GM19238 (cell line): ENCODE measurements around the gene SPG11.
"Not testable (repeated sequence)": the region's sequence is repeated elsewhere in the genome, so short reads cannot be mapped to it uniquely, and the experiment has no call there.

ENCODE experiments used
- DNase-seq: peaks from one replicate; pipeline ENCODE4 v3.0.0; 2011; ENCODE audit warnings: low spot score; ENCODE audit not compliant: insufficient read length

Gene SPG11

DNA sequence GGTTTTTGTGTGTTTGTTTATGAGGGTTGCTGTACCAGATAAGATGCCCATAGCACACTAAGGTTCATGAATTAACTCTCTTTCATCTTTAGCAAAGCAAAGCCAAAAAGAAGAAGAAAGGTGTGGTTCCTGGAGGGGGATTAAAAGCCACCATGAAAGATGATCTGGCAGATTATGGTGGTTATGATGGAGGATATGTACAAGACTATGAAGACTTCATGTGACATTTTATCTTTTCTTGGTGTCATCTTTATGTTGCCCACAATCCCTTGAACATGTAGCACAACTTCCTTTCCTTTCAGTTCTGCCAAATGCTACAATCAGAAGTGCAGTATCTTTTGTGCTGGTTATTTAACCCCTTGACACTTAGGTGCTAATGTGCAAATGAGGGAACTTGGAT is 102.5 kb downstream of the SPG11 start:
- DNase-seq = not testable (repeated sequence)

DNA sequence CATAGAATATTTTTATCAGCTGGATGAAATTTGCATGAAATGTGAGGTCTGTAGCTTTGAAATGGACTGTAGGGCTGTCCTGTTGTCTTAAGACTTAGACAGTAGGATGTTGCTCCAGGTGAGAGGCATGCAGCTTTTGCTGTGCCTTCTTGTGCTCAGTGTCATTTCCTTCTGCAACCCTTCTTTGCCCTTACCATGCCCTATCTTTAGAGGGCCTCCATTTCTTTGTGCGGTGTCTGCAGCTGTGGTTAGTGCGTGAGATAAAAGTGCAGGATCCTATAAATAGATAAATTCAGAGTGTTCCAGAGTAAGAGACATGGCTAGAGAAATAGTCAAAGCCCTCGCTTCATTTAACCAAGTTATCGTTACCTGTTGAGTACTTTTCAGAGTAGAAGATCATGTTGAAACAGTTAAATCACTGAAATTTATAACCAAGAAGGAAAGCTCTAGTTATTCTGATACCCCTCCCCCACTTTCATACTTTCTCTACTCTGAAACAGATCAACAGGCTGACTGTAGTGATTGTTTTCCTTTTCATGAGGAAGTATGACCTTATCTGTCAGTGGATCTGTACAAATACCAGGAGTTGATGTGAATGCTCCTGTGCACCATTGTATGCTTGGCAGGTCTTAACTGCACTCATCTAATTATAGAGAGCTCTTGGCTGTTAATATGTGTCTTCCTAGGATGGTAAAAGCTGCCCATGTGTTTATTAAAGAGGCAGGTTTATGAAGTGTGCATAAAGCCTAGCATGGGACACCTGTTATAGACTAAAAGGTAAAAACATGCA is 108.3 kb downstream of the SPG11 start:
- no peak for DNase-seq

DNA sequence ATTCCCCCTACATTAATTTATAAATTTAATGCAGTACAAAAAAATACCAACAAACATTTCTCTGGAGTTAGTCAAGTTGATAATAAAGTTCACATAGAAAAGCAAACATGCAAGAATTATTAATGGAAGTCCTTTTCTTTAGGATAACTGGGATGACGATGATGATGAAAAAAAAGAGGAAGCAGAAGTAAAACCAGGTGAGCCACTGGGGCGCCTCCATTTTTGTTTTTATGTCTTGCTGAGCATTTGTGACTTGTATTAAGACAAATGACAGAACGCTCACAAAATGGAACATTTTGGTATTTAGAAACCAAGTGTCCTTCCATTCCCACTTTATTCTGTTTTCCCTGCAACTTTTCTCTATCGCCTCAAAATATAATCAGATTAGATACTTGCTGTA is 112.7 kb downstream of the SPG11 start:
- DNase-seq = no peak

DNA sequence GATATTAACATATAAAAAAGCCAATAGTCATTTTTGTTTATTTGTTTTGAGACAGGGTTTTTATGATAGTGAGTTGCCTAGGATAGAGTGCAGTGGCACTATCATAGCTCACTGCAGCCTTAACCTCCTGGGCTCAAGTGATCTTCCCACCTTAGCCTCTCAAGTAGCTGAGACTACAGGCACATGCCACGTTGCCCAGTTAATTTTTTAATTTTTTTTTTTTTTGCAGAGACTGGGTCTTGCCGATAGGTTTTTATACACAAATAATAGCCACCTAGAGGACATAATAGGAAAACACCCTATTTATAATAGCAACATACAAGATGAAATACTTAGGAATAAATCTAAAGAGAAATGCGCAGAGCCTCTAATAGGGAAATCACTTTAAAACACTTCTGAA is 113.2 kb downstream of the SPG11 start:
- DNase-seq = no peak

DNA sequence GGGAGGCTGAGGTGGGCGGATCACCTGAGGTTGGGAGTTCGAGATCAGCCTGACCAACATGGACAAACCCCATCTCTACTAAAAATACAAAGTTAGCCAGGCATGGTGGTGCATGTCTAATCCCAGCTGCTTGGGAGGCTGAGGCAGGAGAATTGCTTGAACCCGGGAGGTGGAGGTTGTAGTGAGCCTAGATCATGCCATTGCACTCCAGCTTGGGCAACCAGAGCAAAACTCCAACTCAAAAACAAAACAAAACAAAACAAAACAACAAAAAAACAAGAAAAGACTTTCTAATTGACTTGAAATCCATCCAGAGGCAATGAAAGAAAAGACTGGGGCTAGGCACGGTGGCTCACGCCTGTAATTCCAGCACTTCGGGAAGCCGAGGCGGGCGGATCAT is 114.3 kb downstream of the SPG11 start:
- DNase-seq = not testable (repeated sequence)

DNA sequence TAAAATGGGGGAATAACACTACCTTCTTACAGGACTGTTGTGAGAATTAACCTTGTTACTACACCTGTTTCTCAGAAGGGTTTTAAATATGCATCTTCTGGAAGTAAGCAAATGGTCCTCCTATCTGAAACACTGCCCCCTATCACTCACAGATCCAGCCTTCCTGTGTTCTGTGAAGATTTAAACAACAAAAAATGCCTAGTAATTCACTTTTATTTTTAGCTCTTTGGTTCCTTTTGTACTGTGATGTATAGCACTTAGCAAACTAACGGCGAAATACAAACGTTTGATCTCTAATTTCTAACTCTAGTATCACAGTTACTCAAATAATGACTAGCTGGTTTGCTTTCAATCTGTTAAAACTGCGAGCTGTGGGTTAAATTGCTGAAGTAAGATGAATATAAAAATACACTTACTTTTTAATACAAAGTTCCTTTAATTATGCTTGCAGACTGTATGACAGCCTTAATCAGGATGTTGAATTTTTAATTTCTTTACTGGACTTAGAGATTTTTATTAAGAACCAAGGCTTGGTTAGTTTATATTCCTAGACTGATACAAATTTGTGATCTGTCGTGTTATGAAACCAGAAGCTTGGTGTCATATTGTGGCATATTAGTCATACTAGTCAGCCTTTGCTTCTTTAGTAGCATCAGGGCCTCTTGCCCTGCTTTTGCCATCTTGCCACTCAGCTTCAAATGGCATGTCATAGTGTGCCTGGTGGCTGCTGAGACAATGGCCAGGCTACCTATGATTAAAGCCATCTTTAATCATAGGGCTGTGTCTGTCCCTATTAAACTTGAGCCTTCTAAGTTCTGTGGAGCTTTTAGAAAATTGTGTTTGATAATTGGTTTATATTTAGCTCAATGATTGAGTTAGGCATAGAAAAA is 117.3 kb downstream of the SPG11 start:
- DNase-seq = peak; percentile 29

DNA sequence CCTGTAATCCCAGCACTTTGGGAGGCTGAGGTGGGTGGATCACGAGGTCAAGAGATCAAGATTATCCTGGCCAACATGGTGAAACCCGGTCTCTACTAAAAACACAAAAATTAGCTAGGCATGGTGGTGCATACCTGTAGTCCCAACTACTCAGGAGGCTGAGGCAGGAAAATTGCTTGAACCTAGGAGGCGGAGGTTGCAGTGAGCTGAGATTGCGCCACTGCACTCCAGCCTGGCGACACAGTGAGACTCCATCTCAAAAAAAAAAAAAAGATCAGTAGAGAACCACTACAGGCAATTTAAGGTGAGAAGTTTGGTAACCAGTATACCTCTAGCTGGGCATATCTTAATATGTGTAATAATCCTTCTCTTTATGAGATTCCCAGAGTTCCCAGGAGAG is 118.7 kb downstream of the SPG11 start:
- not testable (repeated sequence) for DNase-seq

DNA sequence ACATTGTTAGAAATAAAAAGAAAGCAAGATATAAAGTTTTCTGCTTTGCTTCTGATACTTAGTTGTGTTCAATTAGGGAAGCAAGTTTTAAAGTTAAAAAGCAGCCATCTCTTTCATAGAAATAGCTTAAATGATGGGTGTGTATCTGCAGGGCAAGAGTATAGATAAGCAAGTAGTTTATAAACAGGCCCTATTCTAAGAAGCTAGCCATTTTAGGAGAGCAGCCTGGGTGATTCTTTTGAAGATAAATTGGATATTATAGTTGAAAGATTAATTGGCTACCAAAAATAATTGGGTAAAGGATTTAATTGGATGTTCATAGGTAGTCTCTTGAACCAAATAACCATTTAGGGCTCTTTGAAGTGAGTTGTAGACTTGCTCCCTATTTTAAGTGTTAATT is 120.9 kb downstream of the SPG11 start:
- no peak for DNase-seq

DNA sequence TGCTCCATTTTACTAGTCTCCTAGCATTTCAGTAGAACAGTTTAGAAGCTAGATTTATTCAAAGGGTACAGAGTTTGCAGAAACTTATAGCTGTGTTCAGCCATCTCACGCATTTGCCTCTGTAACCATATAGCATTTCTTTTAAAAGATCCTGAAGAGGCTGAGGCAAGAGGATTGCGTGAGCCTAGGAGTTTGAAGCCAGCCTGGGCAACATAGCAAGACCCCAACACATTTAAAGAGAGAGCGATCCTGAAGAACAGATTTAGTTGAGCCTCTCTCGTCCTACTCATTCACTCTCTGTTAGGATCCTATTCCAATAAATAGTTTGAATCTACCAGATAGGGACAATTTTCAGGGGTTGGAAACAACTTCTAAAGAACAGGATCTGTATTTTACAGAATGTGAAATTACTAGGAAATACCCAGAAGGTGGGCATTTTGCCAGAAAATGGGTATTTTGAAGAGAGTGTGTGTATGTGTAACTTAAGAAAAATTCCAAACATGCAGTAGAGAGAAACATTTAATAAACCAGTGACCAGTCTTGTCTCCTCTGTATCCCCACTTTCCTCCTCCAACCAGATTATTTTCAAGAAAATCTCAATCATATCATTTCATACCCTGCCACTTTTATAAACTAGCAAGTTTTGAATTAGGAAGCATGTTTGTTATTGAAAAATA is 122.0 kb downstream of the SPG11 start:
- no peak for DNase-seq

DNA sequence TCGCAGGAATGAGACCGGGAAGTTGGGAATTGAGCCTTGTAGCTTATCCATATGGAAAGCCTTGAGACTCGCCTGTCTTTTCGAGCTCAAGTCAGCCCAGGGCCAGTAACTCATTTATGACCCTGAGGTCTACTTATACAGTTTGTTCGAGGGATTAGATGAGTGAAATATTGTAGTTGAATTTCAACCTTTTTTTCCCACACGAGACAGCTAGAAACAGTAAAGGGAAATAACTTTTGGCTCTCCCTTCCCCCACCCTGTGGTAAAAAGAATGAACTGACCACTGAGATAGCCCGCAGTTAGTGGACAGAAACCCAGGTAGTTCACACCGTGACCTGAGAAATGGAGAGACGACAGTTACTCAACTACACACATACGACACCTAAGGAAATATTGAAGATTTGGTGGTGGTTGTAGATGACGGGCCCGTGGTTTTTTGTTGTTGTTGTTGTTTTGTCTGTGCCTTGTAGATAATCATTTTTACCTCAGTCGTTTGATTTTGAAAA is 125.7 kb downstream of the SPG11 start:
- no peak for DNase-seq

DNA sequence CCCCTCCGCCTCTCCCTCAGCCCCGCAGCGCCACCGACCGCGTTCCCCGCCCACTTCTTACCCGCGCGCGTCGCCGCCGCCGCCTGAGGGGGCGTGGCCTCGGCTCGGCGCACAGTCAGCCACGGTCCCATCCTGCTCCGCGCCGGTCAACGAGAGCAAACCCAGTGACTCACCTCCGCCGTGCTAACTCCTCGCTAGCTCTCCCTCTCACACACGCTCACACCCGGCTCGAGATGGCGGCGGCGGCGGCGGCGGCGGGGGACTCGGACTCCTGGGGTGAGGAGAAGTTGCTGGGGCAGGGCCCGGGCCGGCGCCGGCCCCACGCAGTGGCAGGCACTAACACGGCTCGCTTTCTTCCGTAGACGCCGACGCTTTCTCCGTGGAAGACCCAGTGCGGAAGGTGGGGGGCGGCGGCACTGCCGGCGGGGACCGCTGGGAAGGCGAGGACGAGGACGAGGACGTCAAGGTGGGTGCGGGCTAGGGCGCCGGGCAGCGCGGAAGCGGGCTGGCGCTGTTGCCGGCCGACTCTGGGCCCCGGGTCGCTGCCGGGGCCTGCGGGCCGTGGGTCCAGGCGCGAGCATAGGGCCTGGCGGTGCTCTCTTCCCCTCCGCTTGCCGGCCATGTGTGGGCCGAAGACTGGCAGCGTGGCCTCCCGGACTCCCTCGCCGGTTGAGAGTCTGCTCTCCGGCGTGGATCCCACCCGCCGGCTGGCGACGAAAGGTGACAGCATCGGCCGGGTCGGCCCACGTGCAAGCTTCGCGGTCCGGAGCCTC is 126.3 kb downstream of the SPG11 start, which contains the start of gene EIF3J:
TSS of gene EIF3J (plus strand) at position 186 of the 773 bp plus-strand sequence. CDS start at position 234, 48 bp downstream.
- peak; percentile 87 for DNase-seq

DNA sequence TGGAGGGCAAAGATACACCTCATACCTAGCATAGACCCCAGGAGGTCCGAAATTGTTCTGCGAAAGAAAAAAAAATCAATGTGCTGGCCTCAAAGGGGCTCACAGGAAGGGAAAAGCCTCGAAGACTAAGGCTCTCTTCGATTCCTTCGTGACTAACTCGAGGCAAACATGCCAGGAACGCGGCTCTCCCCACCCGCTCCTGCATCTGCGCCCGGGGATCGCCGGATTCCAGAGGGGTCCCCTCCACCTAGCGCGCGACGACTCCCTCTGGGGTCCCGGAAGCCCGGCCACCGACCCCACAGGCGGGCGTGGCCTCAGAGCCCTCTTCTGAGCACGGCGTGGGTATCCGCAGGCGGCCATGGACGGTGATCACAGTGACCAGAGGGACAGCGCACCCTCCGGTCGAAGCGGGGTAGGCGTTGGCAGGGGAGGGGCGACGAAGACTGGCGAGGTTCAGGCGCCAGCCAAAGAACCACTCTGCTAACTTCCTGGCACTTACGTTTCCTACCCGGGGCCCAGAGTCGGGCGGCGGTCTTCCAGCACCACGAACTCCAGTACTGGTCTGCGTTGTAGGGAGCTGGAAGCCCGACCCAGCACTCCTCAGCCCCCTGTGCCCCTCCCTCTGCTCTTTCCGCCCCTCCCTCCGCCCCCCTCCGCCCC is 127.0 kb downstream of the SPG11 start:
- peak; percentile 58 for DNase-seq

DNA sequence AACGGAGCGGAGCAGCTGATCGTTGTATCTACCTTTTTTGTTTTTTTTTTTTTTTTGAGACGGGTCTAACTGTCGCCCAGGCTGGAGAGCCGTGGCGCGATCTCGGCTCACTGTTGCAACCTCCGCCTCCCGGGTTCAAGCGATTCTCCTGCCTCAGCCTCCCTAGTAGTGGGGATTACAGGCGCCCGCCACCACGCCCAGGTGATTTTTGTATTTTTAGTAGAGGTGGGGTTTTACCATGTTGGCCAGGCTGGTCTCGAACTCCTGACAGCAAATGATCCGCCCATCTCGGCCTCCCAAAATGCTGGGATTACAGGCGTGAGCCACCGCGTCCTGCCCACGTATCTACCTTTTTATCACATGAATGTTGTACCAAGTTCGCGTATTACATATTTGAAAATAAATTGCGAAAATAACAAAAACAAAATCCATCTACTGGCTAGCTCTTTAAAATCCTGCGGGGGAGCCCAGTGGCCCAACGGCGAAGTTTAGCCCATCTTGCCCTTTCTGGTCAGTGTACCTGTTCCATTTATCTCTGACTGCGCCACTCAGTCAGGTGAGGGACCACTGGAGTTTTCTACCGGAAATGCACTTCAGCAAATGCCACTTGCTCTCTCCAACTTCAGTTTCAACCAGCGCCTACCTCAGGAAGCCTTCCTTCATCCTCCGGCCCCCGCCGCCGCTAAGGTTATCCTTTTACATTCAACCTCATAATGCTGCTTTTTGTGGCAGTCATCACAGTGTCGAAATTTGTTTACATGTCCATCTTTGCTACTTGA is 127.8 kb downstream of the SPG11 start:
- no peak for DNase-seq

DNA sequence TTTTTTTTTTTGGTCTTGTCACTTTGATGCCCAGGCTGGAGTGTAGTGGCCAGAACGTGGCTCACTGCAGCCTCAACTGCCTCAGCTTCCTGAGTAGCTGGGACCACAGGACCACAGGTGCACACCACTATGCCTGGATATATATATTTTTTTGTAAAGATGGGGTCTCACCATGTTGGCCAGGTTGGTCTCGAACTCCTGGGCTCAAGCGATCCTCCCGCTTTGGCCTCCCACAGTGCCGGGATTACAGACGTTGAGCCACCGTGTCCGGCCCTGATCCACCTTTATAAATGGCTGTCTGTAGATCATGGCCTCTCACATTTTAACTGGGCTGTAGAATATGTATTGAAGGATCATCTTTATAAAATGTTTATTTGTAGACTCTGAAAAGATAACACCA is 128.4 kb downstream of the SPG11 start:
- DNase-seq = no peak

DNA sequence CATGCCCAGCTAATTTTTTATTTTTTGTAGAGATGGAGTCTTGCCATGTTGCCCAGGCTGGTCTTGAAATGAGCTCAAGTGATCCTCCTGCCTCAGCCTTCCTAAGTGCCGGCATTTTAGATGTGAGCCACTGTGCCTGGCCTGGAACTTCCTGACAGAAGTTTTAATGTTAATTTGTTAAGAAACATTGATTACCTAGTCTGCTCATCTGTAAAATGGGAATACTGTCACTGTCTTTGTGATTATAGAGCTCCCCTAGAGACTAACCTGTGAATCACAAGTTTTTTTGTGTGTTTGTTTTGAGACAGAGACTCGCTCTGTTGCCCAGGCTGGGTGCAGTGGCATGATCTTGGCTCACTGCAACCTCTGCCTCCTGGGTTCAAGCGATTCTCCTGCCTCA is 130.8 kb downstream of the SPG11 start:
- DNase-seq = no peak

DNA sequence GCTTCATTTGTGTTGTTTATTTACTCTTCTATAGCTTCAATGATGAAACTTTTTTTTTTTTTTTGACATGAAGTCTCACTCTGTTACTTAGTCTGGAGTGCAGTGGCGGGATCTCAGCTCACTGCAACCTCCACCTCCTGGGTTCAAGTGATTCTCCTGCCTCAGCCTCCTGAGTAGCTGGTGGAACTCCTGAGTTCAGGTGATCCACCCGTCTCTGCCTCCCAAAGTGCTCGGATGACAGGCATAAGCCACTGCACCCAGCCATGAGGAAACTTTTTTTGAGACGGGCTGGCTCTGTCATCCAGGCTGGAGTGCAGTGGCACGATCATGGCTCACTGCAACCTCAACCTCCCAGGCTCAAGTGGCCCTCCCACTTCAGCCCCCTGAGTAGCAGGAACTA is 131.2 kb downstream of the SPG11 start:
- not testable (repeated sequence) for DNase-seq

DNA sequence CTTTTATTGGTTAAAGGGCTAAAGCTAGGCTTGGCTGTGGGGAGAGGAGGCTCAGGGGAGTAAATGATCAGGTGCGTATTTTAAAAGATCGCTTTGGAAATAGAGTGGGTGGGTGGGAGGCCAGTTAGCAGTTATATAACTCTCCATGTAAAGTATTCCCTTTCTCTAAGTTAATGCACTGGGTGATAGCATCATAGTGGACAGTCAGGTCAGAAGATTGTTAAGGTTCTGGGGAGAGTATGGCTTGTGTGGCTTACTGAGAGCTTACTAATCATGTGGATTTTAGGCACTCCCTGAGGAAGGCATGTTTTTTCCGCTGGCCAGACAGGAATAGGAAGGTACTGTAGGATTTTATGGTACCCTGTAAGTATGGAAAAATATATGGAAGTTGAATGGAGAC is 132.8 kb downstream of the SPG11 start:
- DNase-seq = no peak

DNA sequence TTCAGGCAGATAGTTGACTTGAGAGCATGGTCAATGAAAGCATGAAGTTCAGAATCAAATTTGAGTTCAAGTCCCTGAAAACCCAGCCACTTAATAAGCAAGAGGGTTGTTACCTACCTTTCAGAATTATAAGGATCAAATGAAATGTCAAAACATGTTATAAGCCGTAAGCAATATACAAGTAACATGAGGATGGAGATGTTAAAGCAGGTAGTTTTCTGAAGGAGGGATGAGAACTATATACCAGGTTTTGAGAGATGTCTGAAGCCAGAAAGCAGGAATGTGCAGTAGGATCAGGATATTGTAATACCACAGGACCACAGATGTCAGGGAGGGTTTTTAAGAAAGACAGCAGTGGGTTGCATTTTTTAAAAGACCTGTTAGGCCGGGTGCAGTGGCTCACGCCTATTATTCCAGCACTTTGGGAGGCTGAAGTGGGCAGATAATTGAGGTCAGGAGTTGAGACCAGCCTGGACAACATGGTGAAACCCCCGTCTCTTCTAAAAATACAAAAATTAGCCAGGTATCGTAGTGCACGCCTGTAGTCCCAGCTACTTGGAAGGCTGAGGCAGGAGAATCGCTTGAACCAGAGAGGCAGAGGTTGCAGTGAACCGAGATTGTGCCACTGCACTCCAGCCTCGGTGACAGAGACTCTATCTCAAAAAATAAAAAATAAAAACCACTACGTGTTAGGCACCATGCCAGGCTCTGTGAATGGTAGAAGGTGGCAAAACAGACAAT is 133.4 kb downstream of the SPG11 start:
- DNase-seq = no peak

DNA sequence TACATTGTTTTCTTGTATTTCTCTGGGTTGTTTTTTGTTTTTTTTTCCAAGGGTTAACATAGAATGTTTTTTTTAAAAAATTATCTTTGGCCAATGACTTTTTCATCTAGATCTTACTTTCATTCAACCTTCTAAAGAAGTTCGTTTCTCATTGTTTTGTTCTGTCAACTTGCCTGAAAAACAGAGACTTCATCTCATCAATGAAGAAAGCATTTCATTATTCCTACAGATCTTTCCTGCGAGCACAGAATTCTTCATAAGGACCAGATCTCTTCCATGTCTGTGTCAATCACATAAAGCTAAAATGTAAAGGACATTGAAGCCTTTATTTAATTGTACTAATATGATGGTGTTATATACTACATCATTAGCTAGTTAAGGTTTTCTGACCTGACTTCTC is 136.2 kb downstream of the SPG11 start:
- DNase-seq = no peak
